ENCODE results near the gene SH2B2. TPM values are rescaled to one million over a fixed set of nuclear protein-coding genes. Genes with fewer than 3 reads are reported as not detected.

Gene SH2B2
- total RNA-seq (1 to 10 TPM in 4 of 5 donors, under 1 TPM in 1; 0.90 to 5.0 (median 2.5) TPM), total RNA-seq (0.91 to 2.8 (median 1.5) reads per million in 29 experiments)
- total RNA-seq (2013) = 1.1 TPM

- Histone ChIP-seq H3K9me3 (no peaks in the 10 kb centered on the region), H3K27me3 (replicated peaks in 1 of 2; ENCODE audit: control insufficient read depth in 2 of 2, extremely low read depth in 1 of 2, insufficient read depth in 2 of 2, low read length in 1 of 2) (peaks cover 0 to 34% of the 10 kb centered on the region in 2 experiments), H3K4me3 (ENCODE audit: control insufficient read depth in 1 of 2, extremely low read depth in 1 of 2, low read length in 1 of 2) (peak within 1 kb of the TSS; percentile 68 to 70), H3K27ac (ENCODE audit: low read length) (no peak within 1 kb of the TSS), H3K36me3 (ENCODE audit: control insufficient read depth in 2 of 2, extremely low read depth in 1 of 2, insufficient read depth in 1 of 2, low read length in 1 of 2) (no peaks in the 10 kb centered on the region), H3K4me1 (ENCODE audit: control insufficient read depth in 1 of 2, extremely low read depth in 1 of 2, insufficient read depth in 2 of 2, low read length in 2 of 2) (peaks cover 5 to 50% of the 10 kb centered on the region in 2 experiments)
- Mint-ChIP-seq H3K4me1 (peaks cover 28 to 41% (median 30%) of the 10 kb centered on the region in 3 donors), H3K4me3 (peak within 1 kb of the TSS; percentile 68 to 77 (median 70)), H3K36me3 (no peaks in the 10 kb centered on the region), H3K9me3 (no peaks in the 10 kb centered on the region), H3K27me3 (no peaks in the 10 kb centered on the region), H3K27ac (no peak within 1 kb of the TSS)
- POLR2A ChIA-PET = no interaction called here
- CTCF ChIA-PET = no interaction called here
- WGBS (ENCODE audit: insufficient coverage) = 1% methylated on average over 85 of the region's 116 CpGs
- ATAC-seq (replicated peaks in 1 of 4) = peak; percentile 59 to 69 (median 64)
- peak in 18 of 35 experiments; percentile 19 to 67 (median 37) for DNase-seq
These were observed at the start of gene SH2B2 for GRCh38 chr7:102286237-102287110. Gene SH2B2, plus strand, starts transcription at chr7:102286868. Its CDS starts 13,683 bp downstream, at chr7:102300551.

GRCh38 chr7:102239206-102239820, 47.4 kb upstream of the SH2B2 start:
- Mint-ChIP-seq H3K4me3 (no peak overlapping the region), H3K27ac (no peak overlapping the region), H3K27me3 (no peaks in the 10 kb centered on the region), H3K4me1 (no peaks in the 10 kb centered on the region), H3K9me3 (no peaks in the 10 kb centered on the region), H3K36me3 (peaks cover 22% of the 10 kb centered on the region)
- no peaks in the 10 kb centered on the region for H3K9me3 ChIP-seq
- ChIA-PET CTCF (no interaction called here), POLR2A (no interaction called here)
- no peaks in the 10 kb centered on the region for H3K4me1 ChIP-seq (ENCODE audit: control insufficient read depth in 1 of 2, extremely low read depth in 1 of 2, insufficient read depth in 2 of 2, low read length in 2 of 2)
- 96% methylated on average over 25 of the region's 35 CpGs for WGBS (ENCODE audit: insufficient coverage)
- no peak for DNase-seq
- ATAC-seq (replicated peaks in 1 of 4) = no peak
- H3K27ac ChIP-seq (ENCODE audit: low read length) = no peak overlapping the region
- H3K36me3 ChIP-seq (ENCODE audit: control insufficient read depth in 2 of 2, extremely low read depth in 1 of 2, insufficient read depth in 1 of 2, low read length in 1 of 2) = peaks cover 15 to 28% of the 10 kb centered on the region in 2 donors
- H3K27me3 ChIP-seq (replicated peaks in 1 of 2; ENCODE audit: control insufficient read depth in 2 of 2, extremely low read depth in 1 of 2, insufficient read depth in 2 of 2, low read length in 1 of 2) = no peaks in the 10 kb centered on the region
- H3K4me3 ChIP-seq (ENCODE audit: control insufficient read depth in 1 of 2, extremely low read depth in 1 of 2, low read length in 1 of 2) = no peak overlapping the region

- Mint-ChIP-seq H3K4me1 (no peaks in the 10 kb centered on the region), H3K36me3 (peaks cover 18% of the 10 kb centered on the region), H3K27me3 (no peaks in the 10 kb centered on the region), H3K9me3 (no peaks in the 10 kb centered on the region), H3K4me3 (no peak overlapping the region), H3K27ac (no peak overlapping the region)
- no peak for ATAC-seq (replicated peaks in 1 of 4)
- Histone ChIP-seq H3K9me3 (no peaks in the 10 kb centered on the region), H3K4me1 (ENCODE audit: control insufficient read depth in 1 of 2, extremely low read depth in 1 of 2, insufficient read depth in 2 of 2, low read length in 2 of 2) (no peaks in the 10 kb centered on the region), H3K4me3 (ENCODE audit: control insufficient read depth in 1 of 2, extremely low read depth in 1 of 2, low read length in 1 of 2) (no peak overlapping the region), H3K27ac (ENCODE audit: low read length) (no peak overlapping the region), H3K27me3 (replicated peaks in 1 of 2; ENCODE audit: control insufficient read depth in 2 of 2, extremely low read depth in 1 of 2, insufficient read depth in 2 of 2, low read length in 1 of 2) (no peaks in the 10 kb centered on the region), H3K36me3 (ENCODE audit: control insufficient read depth in 2 of 2, extremely low read depth in 1 of 2, insufficient read depth in 1 of 2, low read length in 1 of 2) (peaks cover 10 to 17% of the 10 kb centered on the region in 2 donors)
- WGBS (ENCODE audit: insufficient coverage) = no CpG with 5 or more reads among the region's 8 CpGs
- ChIA-PET CTCF (interaction anchor here in 1 of 2 donors (0.8 to 1.2 kb wide), 2 partner anchors 41 to 344 kb away, joined by 3 read pairs; no protein-coding TSS in a partner anchor), POLR2A (interaction anchor here in 1 of 2 donors (0.6 kb wide), 1 partner anchor 648 kb away, joined by 7 read pairs; no protein-coding TSS in a partner anchor)
- no peak for DNase-seq
These were observed 45.2 kb upstream of the SH2B2 start for GRCh38 chr7:102241431-102241830.

- no peak for DNase-seq
- Mint-ChIP-seq H3K4me1 (no peaks in the 10 kb centered on the region), H3K27me3 (no peaks in the 10 kb centered on the region), H3K4me3 (no peak overlapping the region), H3K9me3 (no peaks in the 10 kb centered on the region), H3K27ac (no peak overlapping the region), H3K36me3 (peaks cover 18% of the 10 kb centered on the region)
- Histone ChIP-seq H3K4me1 (ENCODE audit: control insufficient read depth in 1 of 2, extremely low read depth in 1 of 2, insufficient read depth in 2 of 2, low read length in 2 of 2) (no peaks in the 10 kb centered on the region), H3K36me3 (ENCODE audit: control insufficient read depth in 2 of 2, extremely low read depth in 1 of 2, insufficient read depth in 1 of 2, low read length in 1 of 2) (peaks cover 8 to 10% of the 10 kb centered on the region in 2 donors), H3K27me3 (replicated peaks in 1 of 2; ENCODE audit: control insufficient read depth in 2 of 2, extremely low read depth in 1 of 2, insufficient read depth in 2 of 2, low read length in 1 of 2) (no peaks in the 10 kb centered on the region), H3K4me3 (ENCODE audit: control insufficient read depth in 1 of 2, extremely low read depth in 1 of 2, low read length in 1 of 2) (no peak overlapping the region), H3K27ac (ENCODE audit: low read length) (no peak overlapping the region), H3K9me3 (no peaks in the 10 kb centered on the region)
- ATAC-seq (replicated peaks in 1 of 4) = no peak
- ChIA-PET CTCF (no interaction called here), POLR2A (no interaction called here)
- 87% methylated on average over 1 of the region's 4 CpGs for WGBS (ENCODE audit: insufficient coverage)
These were observed 42.1 kb upstream of the SH2B2 start for GRCh38 chr7:102244601-102245000.

GRCh38 chr7:102248081-102248455, 38.6 kb upstream of the SH2B2 start:
- peaks cover 22% of the 10 kb centered on the region for H3K36me3 Mint-ChIP-seq

GRCh38 chr7:102248456-102249395, 37.9 kb upstream of the SH2B2 start:
- ChIA-PET POLR2A (interaction anchor here in 1 of 2 donors (0.6 kb wide), 1 partner anchor 50 kb away, joined by 4 read pairs; no protein-coding TSS in a partner anchor), CTCF (no interaction called here)
- H3K9me3 Mint-ChIP-seq = no peaks in the 10 kb centered on the region
- no peak for ATAC-seq (replicated peaks in 1 of 4)
- H3K27me3 Mint-ChIP-seq = no peaks in the 10 kb centered on the region
- Histone ChIP-seq H3K36me3 (ENCODE audit: control insufficient read depth in 2 of 2, extremely low read depth in 1 of 2, insufficient read depth in 1 of 2, low read length in 1 of 2) (peaks cover 0 to 4% of the 10 kb centered on the region in 2 donors), H3K27ac (ENCODE audit: low read length) (no peak overlapping the region), H3K4me3 (ENCODE audit: control insufficient read depth in 1 of 2, extremely low read depth in 1 of 2, low read length in 1 of 2) (no peak overlapping the region), H3K4me1 (ENCODE audit: control insufficient read depth in 1 of 2, extremely low read depth in 1 of 2, insufficient read depth in 2 of 2, low read length in 2 of 2) (no peaks in the 10 kb centered on the region), H3K9me3 (no peaks in the 10 kb centered on the region), H3K27me3 (replicated peaks in 1 of 2; ENCODE audit: control insufficient read depth in 2 of 2, extremely low read depth in 1 of 2, insufficient read depth in 2 of 2, low read length in 1 of 2) (no peaks in the 10 kb centered on the region)
- peaks cover 24% of the 10 kb centered on the region for H3K36me3 Mint-ChIP-seq
- H3K4me3 Mint-ChIP-seq = no peak overlapping the region
- H3K27ac Mint-ChIP-seq = no peak overlapping the region
- H3K4me1 Mint-ChIP-seq = no peaks in the 10 kb centered on the region
- WGBS (ENCODE audit: insufficient coverage) = 98% methylated on average over 108 of the region's 117 CpGs
- DNase-seq = no peak

More at GRCh38 chr7:102248081-102248455, 38.6 kb upstream of the SH2B2 start:
- POLR2A ChIA-PET = no interaction called here
- DNase-seq (no peak), ATAC-seq (replicated peaks in 1 of 4) (no peak)
- Mint-ChIP-seq H3K27me3 (no peaks in the 10 kb centered on the region), H3K9me3 (no peaks in the 10 kb centered on the region), H3K4me3 (no peak overlapping the region), H3K4me1 (no peaks in the 10 kb centered on the region), H3K27ac (no peak overlapping the region)
- whole genome bisulfite sequencing (ENCODE audit: insufficient coverage) = 99% methylated on average over 13 of the region's 14 CpGs
- no peaks in the 10 kb centered on the region for H3K27me3 ChIP-seq (replicated peaks in 1 of 2; ENCODE audit: control insufficient read depth in 2 of 2, extremely low read depth in 1 of 2, insufficient read depth in 2 of 2, low read length in 1 of 2)
- no peak overlapping the region for H3K27ac ChIP-seq (ENCODE audit: low read length)
- H3K4me3 ChIP-seq (ENCODE audit: control insufficient read depth in 1 of 2, extremely low read depth in 1 of 2, low read length in 1 of 2) = no peak overlapping the region
- H3K4me1 ChIP-seq (ENCODE audit: control insufficient read depth in 1 of 2, extremely low read depth in 1 of 2, insufficient read depth in 2 of 2, low read length in 2 of 2) = no peaks in the 10 kb centered on the region
- CTCF ChIA-PET = no interaction called here
- H3K9me3 ChIP-seq = no peaks in the 10 kb centered on the region
- H3K36me3 ChIP-seq (ENCODE audit: control insufficient read depth in 2 of 2, extremely low read depth in 1 of 2, insufficient read depth in 1 of 2, low read length in 1 of 2) = peaks cover 0 to 4% of the 10 kb centered on the region in 2 donors

Measured in T-cell (primary cell).